NCI-H345 treated with DMSO at 0.1 percent for 48 hours (cell line): ENCODE measurements around the gene AQP12A.

Experiments
- DNase-seq: peaks from one replicate; lab custom pipeline; 2025; ENCODE audit not compliant: unreplicated experiment; lab: John Stamatoyannopoulos, UW

Gene AQP12A

GRCh38 chr2:240707043-240707756, 15.5 kb downstream of the AQP12A start:
- DNase-seq = no peak

GRCh38 chr2:240707821-240708220, 16.2 kb downstream of the AQP12A start:
- no peak for DNase-seq

GRCh38 chr2:240708457-240708856, 16.8 kb downstream of the AQP12A start:
- no peak for DNase-seq

GRCh38 chr2:240711296-240711695, 19.6 kb downstream of the AQP12A start:
- DNase-seq = no peak

- no peak for DNase-seq
These were observed 20.0 kb downstream of the AQP12A start for GRCh38 chr2:240711701-240712100.

DNA sequence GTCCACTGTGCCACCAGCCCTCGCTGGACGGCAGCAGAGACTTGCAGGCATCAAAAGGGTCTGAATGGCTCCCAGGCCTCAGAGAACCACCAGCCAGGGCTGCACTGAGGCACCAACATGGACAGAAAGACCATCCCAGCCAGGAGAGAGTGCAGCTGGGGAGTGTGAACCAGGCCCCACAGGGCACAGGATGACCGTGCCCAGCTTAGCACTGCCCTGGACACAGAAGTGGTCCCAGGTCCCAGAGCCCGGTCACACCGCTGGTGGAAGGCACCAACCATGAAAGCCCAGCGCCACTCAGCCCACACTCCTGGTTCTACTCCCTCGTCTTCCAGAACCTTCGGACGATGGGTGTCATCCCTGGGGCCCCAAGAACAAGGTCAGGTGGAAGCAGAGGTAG, 20.5 kb downstream of the AQP12A start:
- DNase-seq = no peak

DNA sequence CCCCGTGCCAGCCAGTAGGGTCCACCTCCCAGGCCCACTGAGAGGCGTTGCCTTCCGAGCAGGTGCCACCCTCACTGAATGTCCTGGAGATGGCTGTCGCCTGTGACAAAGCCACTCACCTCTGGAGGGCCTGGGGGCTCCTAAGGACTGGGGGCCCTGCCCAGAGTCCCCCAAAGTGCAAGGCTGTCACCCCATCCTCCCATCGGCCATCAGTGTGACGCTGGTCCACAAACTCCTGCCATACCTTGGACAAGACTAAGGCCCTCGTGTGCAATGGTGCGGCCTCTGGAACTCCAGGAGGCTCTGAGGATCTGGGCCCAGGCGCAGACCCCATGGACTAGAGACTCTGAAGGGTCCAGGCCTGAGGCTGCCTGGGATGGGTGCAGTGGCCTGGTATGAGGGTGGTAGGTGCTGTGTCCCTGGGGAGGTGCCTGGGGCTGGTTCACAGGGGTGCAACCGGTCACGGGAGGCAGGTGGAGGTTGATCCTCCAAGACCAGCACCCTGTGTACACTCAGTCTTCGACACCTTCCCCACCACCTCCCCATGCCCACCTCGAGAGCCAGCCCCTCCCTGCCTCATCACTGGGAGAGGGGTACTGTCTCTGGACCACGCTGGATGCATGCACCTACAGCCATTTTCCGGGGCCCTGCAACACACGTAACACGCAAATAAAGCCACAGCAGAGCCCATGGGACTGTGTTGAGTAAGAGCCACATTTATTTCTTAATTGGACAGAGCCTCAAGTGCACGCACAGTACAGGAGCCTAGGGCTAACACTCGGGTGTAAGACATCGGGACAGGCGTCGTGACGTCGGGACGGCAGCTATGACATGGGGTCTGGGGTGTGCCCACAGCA, 21.6 kb downstream of the AQP12A start:
- no peak for DNase-seq

GRCh38 chr2:240713928-240714746, 22.5 kb downstream of the AQP12A start:
- no peak for DNase-seq

DNA sequence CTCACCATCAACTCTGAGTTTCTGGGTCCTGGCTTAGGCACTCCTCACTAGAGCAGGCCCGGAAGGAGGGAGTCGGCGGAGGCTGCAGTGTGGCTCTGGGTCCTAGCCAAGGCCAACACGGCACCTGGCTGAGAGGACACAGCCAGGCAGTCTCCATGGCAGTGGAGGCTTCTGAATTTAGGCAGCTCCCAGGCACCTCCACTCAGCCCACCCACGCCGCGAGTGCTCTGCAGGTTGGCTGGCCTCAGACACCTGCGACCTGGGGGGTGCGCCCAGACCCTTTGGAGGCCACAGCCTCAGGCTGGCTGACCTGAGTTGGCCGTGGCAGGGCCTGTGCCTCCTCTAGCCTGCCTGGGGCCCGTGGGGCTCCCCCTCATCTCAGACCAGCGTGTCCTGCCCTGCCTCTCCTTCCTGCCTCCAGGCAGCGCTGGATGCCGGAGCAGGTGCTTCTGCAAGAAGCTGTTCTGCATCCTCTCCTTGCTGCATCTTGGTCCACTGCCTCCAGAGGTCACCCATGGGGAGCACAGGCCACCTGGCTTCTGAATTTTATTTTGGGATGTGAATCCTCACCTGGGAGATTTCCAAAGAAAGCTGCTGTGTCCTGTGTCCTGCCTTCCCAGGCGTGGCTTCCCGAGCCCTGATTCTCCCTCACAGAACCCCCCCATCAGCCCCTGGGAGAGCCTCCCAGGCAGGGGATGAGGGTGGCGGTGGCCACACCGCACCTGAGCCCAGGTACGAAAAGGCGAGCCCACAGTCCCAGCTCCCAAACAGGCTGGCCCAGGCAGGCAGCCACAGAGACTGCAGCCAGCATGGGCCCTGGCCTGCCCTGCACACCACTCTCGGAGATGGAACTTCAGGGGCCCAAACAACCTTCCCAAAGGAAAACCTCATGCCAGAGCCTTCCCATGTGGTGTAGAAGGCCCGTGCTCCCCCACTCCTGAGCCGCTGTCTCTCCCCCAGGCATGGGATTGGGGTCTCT, 23.4 kb downstream of the AQP12A start:
- DNase-seq = peak; percentile 5

DNA sequence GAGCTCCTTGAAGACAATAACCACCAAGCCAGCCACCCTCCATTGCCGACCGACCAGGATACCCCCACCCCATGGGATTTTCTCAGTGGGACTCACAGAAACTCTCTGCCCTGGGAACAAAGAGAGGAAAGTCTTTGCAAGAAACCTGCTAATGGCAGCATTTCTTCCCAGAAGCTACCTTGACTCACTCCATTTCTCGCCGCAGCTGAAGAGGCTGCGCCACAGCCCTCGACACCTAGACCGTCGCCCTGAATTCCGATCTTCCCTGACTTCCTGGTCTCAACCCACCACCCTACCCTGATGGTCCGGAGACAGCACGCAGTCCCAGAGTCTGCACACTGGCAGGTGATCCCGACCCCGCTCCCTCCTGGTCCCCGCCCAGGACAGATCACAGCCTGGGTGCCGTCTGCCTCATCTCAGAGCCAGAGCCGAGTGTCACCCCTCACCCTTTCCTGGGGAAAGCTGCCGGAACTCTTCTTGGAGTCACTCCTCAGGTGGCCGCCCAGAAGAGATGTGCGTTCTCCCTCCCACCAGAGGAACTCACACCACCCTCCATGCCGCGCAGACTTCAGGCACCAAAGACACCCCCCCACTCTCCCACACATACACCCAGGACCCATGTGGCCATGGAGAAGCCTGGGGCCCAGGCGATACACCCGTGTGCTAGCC, 24.6 kb downstream of the AQP12A start:
- DNase-seq = no peak

DNA sequence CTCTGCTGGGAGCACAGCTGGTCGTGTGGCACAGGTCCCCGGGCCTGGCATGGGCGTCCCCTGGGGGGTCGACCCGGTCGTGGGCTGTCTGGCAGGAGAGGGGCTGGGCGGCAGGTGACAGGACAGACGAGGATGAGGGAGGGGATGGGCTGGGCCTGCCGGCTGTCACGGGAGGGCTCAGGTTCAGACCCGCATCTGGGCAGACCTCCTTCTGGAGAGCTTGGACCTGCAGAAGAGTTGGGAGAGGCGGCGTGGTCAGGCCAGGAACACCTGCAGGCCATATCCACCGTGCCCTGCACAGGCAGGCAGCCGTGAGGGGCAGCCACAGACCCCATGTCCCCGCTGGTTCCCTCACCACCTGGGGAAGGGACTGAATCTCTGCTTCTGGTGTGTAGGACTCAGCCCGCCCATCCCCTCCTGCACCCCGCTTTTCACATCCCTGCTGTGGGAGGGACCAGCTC, 25.5 kb downstream of the AQP12A start:
- no peak for DNase-seq

GRCh38 chr2:240717681-240718581, 26.3 kb downstream of the AQP12A start:
- no peak for DNase-seq

GRCh38 chr2:240718896-240719490, 27.3 kb downstream of the AQP12A start:
- no peak for DNase-seq

- DNase-seq = no peak
These were observed 28.2 kb downstream of the AQP12A start for GRCh38 chr2:240719676-240720545.

- no peak for DNase-seq
These were observed 29.3 kb downstream of the AQP12A start for GRCh38 chr2:240720686-240721595.

DNA sequence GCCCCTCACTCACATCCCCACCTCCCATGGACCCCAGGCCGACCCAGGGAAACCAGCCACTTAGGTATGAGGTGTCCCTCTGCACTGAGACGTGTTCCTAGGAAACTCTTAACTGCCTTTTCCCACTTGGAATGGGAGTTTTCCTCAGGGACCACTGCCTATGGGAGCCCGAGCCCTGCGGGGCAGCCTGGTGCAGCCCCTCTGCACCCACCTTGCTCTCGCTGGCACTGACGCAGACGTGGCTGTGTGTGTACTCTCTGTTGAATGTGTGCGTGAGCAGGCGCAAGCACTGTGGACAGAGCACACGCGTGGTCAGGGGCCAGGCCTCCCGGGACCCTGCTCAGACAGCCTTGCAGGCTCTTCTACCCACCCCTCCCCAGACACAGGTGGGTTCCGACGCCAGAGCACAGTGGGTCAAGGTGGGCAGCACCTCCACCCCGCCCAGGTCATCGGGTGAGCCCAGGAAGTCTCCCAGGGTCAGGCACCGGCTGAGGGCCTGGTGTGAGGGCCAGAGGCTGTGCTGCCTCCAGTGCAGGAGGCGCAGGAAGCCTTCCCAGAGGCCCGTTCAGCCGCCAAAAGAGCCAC, 30.0 kb downstream of the AQP12A start:
- DNase-seq = no peak
